GM19397 (cell line): ENCODE measurements around the gene POLR3GL.

Experiments
- ATAC-seq: cut with Tn5 transposase; IDR thresholded peaks from one replicate; pipeline ENCODE4 v1.9.1; 2021; ENCODE audit warnings: mild to moderate bottlenecking, moderate library complexity; ENCODE audit not compliant: unreplicated experiment

The POLR3GL gene

GRCh38 chr1:145947551-145947950 lies 16.9 kb upstream of the POLR3GL start:
- ATAC-seq, result no peak

- ATAC-seq, result no peak
These were observed 15.3 kb upstream of the POLR3GL start for GRCh38 chr1:145949219-145949618.

- no peak for ATAC-seq
These were observed 13.0 kb upstream of the POLR3GL start for GRCh38 chr1:145951526-145951925.

- no peak for ATAC-seq
These were observed 11.6 kb upstream of the POLR3GL start for GRCh38 chr1:145952903-145953302.

- no peak for ATAC-seq
These were observed 10.6 kb upstream of the POLR3GL start for GRCh38 chr1:145953861-145954260.

GRCh38 chr1:145955436-145955835 lies 9.1 kb upstream of the POLR3GL start:
- no peak for ATAC-seq

GRCh38 chr1:145956361-145956760 lies 8.1 kb upstream of the POLR3GL start:
- ATAC-seq, result no peak

- no peak for ATAC-seq
These were observed 7.6 kb upstream of the POLR3GL start for GRCh38 chr1:145956781-145957442.

- ATAC-seq, result peak; percentile 82
These were observed 6.8 kb upstream of the POLR3GL start, which contains the start of gene LIX1L for GRCh38 chr1:145957443-145958319. LIX1L (minus strand) TSS chr1:145958017; CDS start chr1:145957927, 90 bp downstream.

- ATAC-seq, result no peak
These were observed 5.8 kb upstream of the POLR3GL start for GRCh38 chr1:145958734-145959133.

- no peak for ATAC-seq
These were observed 5.2 kb upstream of the POLR3GL start for GRCh38 chr1:145959333-145959732.

GRCh38 chr1:145959957-145960467 lies 4.5 kb upstream of the POLR3GL start:
- ATAC-seq, result no peak

- ATAC-seq, result no peak
These were observed 3.9 kb upstream of the POLR3GL start for GRCh38 chr1:145960468-145961108.

- ATAC-seq, result no peak
These were observed 3.4 kb upstream of the POLR3GL start for GRCh38 chr1:145961109-145961424.

- ATAC-seq, result no peak
These were observed 2.9 kb upstream of the POLR3GL start for GRCh38 chr1:145961425-145962156.

GRCh38 chr1:145962157-145963102 lies 2.1 kb upstream of the POLR3GL start:
- ATAC-seq, result no peak

GRCh38 chr1:145963265-145964019 lies 1.0 kb upstream of the POLR3GL start:
- ATAC-seq, result no peak

GRCh38 chr1:145965119-145965744 lies 742 bp downstream of the POLR3GL start:
- ATAC-seq, result no peak

GRCh38 chr1:145967288-145967687 lies 2.8 kb downstream of the POLR3GL start:
- ATAC-seq, result no peak
